Right lobe of liver (tissue), 4 donors: Measurements from ENCODE around the gene CHD2.

ENCODE experiments used
- CTCF ChIP-seq, 4 donors: fragments of 200-600 bp in 3 of 4; fragments of 450-650 bp in 1 of 4; IDR thresholded peaks; one replicate each; pipeline versions ENCODE4 v1.5.1 to v1.8.0; 2016 to 2022; ENCODE audit warnings: antibody characterized with exemption in 4 of 4, mild to moderate bottlenecking in 2 of 4
- POLR2A ChIP-seq: fragments of 450-650 bp; IDR thresholded peaks from one replicate; pipeline ENCODE4 v1.6.1; 2017; ENCODE audit warnings: antibody characterized with exemption, mild to moderate bottlenecking
- donor health status: DM: no; HTN: no; CAD: no.
- donor health status: DM: no; HTN: no; CAD: no.
- donor health status: DM: no; HTN: yes; CAD: no.

DNA sequence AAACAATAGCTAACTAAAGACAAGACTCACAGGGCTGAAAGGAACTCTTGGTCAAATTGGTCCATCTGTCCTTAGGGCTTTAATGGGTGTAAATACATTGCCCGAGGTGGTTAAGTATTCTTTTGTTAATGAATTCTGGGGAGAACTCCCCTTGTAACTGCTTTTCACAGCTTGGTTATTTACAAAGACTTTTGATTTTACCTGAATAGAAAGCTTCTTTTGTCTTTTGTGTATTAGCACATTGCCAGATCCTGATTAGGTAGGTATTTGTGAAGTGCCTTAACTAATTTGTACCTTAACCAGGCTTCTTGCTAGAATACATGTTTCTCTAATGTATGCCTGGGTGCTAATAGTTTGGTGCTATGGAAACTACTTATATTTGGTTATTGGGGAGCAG, 14.0 kb downstream of the CHD2 start:
- TF ChIP-seq CTCF (IDR thresholded peaks at IDR 0.05) (no peak), POLR2A (no peak)
